K562 (cell line): ENCODE measurements around the gene AMIGO1. TPM values are rescaled to one million over a fixed set of nuclear protein-coding genes. Genes with fewer than 3 reads are reported as not detected.

Source experiments
- EHMT2 ChIP-seq: fragments of 450-650 bp; IDR thresholded peaks from 2 replicates; pipeline ENCODE4 v1.6.1; 2018; ENCODE audit warnings: antibody characterized with exemption
- ZNF133 ChIP-seq: fragments of 250-450 bp; sonication (Bioruptor Pico); IDR thresholded peaks from 2 replicates; pipeline ENCODE4 v1.4.0; 2020; ENCODE audit warnings: mild to moderate bottlenecking
- ZNF717 ChIP-seq: fragments of 250-450 bp; sonication (Bioruptor Pico); IDR thresholded peaks from 2 replicates; pipeline ENCODE4 v1.5.0; 2021
- ZNF830 ChIP-seq: fragments of 250-450 bp; sonication (Bioruptor Pico); IDR thresholded peaks from 2 replicates; pipeline ENCODE4 v1.5.0; 2021; ENCODE audit warnings: mild to moderate bottlenecking
- polyA plus RNA-seq, 8 experiments: library from polyadenylated mRNA; depleted of rRNA in 4 of 8; stranded (reverse) in 5 of 8; unstranded in 3 of 8; fragments of >200 nt; fragmentation: Nextera tagmentation in 2 of 8; fragmentation: Illumina TruSeq in 1 of 8; extraction: Ambion mirVana in 2 of 8; extraction: Trizol in 1 of 8; gene quantifications; 2 replicates each; pipeline versions ENCODE4 v1.2.1 to v1.2.3, GENCODE V29; 2011 to 2014; ENCODE audit warnings: inconsistent platforms in 1 of 8, missing spikeins in 1 of 8
- total RNA-seq, 7 experiments: library from RNA; depleted of rRNA in 6 of 7; stranded (reverse); fragments of >200 nt in 6 of 7; fragmentation: Illumina TruSeq in 2 of 7; extraction: Trizol in 2 of 7; gene quantifications; 2 replicates each; pipeline versions ENCODE4 v1.2.1 to v1.2.3, GENCODE V29; 2011 to 2021; ENCODE audit warnings: low replicate concordance in 1 of 7
- TF ChIP-seq, protein P1 (sequence below), 2 experiments: fragments of 450-650 bp; formaldehyde crosslinking in 1 of 2; IDR thresholded peaks; 2 replicates each; pipeline versions ENCODE4 v1.4.0 to v1.6.1; 2014 to 2020; ENCODE audit warnings: mild to moderate bottlenecking in 2 of 2, borderline replicate concordance in 1 of 2, low read depth in 1 of 2
- TF ChIP-seq, protein P2 (sequence below): sonication (generic); formaldehyde crosslinking; IDR thresholded peaks from 2 replicates; pipeline ENCODE4 v1.8.1; 2023; ENCODE audit warnings: mild to moderate bottlenecking, missing genetic modification reagents, moderate library complexity

Gene AMIGO1
- total and polyA plus RNA-seq, 9 of the 15 experiments (the other 6 are each of a cell fraction or from before 2014, with no cell fraction given): 0.24 to 1.0 (median 0.54) TPM

DNA sequence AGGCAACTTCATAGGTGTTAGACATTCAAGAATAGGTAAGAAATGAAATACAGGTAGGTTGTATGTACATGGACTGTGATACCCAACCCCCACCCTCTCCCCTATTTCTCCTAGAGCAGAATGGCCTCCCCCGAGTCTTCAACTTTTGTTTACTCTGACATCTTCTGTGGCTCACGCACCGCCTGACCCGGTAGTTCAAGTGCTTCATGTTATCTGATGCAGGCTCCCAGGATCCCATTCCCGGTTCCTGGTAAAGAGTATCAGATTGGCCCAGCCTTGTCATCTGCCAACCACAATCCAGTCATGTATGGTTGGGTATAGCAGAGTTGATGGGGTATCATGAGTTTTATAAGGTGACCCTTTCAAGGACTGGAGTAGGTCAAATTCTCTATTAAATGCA, 48.0 kb upstream of the AMIGO1 start (continued):
- TF ChIP-seq, protein P1, sequence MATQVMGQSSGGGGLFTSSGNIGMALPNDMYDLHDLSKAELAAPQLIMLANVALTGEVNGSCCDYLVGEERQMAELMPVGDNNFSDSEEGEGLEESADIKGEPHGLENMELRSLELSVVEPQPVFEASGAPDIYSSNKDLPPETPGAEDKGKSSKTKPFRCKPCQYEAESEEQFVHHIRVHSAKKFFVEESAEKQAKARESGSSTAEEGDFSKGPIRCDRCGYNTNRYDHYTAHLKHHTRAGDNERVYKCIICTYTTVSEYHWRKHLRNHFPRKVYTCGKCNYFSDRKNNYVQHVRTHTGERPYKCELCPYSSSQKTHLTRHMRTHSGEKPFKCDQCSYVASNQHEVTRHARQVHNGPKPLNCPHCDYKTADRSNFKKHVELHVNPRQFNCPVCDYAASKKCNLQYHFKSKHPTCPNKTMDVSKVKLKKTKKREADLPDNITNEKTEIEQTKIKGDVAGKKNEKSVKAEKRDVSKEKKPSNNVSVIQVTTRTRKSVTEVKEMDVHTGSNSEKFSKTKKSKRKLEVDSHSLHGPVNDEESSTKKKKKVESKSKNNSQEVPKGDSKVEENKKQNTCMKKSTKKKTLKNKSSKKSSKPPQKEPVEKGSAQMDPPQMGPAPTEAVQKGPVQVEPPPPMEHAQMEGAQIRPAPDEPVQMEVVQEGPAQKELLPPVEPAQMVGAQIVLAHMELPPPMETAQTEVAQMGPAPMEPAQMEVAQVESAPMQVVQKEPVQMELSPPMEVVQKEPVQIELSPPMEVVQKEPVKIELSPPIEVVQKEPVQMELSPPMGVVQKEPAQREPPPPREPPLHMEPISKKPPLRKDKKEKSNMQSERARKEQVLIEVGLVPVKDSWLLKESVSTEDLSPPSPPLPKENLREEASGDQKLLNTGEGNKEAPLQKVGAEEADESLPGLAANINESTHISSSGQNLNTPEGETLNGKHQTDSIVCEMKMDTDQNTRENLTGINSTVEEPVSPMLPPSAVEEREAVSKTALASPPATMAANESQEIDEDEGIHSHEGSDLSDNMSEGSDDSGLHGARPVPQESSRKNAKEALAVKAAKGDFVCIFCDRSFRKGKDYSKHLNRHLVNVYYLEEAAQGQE (IDR thresholded peaks at IDR 0.05; ENCODE audit: borderline replicate concordance): no peak
- TF ChIP-seq, protein P1 (CRISPR knock-in tag; IDR thresholded peaks at IDR 0.05; ENCODE audit: low read depth): no peak
- no peak for TF ChIP-seq EHMT2
- no peak for TF ChIP-seq ZNF133 (CRISPR knock-in tag)
- TF ChIP-seq ZNF717 (CRISPR knock-in tag): no peak
- TF ChIP-seq, protein P2, sequence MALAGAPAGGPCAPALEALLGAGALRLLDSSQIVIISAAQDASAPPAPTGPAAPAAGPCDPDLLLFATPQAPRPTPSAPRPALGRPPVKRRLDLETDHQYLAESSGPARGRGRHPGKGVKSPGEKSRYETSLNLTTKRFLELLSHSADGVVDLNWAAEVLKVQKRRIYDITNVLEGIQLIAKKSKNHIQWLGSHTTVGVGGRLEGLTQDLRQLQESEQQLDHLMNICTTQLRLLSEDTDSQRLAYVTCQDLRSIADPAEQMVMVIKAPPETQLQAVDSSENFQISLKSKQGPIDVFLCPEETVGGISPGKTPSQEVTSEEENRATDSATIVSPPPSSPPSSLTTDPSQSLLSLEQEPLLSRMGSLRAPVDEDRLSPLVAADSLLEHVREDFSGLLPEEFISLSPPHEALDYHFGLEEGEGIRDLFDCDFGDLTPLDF (CRISPR knock-in tag): no peak
- no peak for TF ChIP-seq ZNF830 (CRISPR knock-in tag)
- TF ChIP-seq, all 486 proteins: peak for 18
